Measurements from ENCODE around the gene HSPA12B. TPM values are rescaled to one million over a fixed set of nuclear protein-coding genes. Genes with fewer than 3 reads are reported as not detected.

The HSPA12B gene, protein sequence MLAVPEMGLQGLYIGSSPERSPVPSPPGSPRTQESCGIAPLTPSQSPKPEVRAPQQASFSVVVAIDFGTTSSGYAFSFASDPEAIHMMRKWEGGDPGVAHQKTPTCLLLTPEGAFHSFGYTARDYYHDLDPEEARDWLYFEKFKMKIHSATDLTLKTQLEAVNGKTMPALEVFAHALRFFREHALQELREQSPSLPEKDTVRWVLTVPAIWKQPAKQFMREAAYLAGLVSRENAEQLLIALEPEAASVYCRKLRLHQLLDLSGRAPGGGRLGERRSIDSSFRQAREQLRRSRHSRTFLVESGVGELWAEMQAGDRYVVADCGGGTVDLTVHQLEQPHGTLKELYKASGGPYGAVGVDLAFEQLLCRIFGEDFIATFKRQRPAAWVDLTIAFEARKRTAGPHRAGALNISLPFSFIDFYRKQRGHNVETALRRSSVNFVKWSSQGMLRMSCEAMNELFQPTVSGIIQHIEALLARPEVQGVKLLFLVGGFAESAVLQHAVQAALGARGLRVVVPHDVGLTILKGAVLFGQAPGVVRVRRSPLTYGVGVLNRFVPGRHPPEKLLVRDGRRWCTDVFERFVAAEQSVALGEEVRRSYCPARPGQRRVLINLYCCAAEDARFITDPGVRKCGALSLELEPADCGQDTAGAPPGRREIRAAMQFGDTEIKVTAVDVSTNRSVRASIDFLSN
- 2.4 TPM for total RNA-seq

DNA sequence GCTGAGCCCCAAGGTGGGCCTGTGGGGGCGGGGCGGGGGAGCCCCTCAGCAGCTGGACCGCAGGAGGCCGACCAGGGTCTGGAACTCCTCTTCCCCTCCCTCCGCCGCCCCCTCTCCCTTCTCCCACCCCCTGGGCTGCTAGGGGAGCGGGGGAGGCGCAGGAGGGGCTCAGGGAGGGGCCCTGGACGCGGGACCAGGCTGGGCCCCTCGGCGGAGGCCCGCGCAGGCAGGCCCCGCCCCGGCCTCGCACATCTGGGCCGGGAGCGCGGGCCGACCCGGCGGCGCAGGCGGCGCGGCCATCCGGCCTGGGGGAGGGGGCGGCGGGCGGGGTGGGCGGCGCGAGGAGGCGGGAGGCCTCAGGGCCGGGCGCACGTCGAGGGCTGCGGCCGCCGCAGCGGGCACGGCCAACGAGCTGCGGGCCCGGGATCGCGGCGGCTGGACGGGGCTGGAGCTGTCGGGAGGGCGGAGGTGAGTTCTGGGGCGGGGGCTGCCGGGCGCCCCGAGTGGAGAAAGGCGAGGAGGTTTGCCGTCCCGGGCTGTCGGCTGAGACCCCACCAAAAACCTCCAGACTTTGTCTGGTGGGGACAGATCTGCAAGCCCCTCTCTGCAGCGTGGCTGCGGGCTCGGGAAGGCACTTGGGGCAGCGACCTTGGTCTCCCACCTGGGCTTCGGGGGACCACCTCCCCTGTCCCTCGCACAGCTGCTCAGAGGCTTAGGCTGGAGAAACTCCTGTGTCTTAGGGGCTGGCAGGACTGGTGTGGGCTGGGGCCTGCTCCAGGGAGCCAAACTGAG lies at the start of gene HSPA12B:
Gene HSPA12B (plus strand): TSS at position 359 of the 792 bp plus-strand sequence. CDS start 5,990 bp downstream, outside the sequence.
- FAIRE-seq (no peak), DNase-seq (ENCODE audit: low spot score in 2 of 2) (no peak)

DNA sequence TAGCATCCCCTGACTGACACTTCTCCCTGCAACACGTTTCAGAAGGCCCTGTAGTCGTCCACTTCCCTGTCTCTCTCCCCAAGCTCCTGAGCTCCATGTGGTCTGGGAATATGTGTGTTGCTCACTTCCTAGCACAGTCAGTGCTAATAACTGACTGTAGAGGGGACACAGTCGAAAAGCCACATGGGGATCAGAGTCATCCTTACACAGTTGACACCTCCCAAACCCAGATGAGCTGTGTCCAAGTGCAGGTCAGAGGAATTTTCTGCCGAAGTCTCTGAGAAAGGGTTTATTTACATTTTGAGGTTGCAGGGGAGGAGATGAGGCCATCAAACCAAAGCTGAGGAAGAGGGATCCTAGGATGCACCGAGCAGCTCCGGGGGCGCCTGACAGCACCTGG lies 47.1 kb upstream of the HSPA12B start:
- no peak for FAIRE-seq
- no peak for DNase-seq (ENCODE audit: low spot score in 2 of 2)

DNA sequence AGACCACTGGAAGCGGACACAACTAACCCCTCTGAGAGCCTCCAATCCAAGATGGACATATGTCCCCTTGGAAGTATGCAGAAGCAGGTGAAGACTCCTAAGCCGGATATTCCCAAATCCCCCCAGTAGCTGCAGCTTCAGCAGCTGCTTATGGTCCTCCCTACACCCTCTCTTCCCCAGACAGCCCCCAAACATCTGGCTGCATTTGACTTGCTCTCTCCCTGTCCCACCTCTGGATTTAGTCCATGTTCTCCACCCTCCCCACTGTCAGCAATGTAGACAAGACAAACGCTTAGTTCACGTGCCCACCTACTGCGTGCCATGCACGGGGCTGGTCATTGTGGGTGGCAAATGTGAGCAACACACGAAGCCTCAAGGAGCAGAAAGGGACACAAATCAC lies 46.1 kb upstream of the HSPA12B start:
- DNase-seq (ENCODE audit: low spot score in 2 of 2): no peak
- FAIRE-seq: no peak

DNA sequence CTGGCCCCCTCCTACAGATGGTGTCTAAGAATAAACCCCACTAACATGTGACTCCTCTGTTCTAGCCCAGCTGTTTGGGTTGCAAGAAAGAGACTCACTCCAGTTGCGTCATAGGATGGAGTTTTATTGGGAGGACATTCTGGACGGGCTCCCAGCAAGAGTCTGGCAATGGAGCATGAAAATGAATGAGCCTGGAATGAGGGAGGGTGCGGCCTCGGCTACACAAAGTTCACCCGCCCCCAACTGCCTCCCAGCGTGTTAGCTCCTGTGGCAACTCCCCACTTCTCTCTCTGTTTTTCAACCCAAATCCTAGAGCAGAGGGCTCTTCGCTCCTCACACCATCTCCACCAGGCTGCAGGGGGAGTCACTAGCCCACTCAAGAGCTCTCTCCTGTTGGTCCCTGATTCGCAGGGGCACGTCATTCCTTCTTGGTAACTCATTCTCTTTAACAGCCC lies 45.6 kb upstream of the HSPA12B start:
- FAIRE-seq: no peak
- peak; percentile 64 to 73 for DNase-seq (ENCODE audit: low spot score in 2 of 2)

DNA sequence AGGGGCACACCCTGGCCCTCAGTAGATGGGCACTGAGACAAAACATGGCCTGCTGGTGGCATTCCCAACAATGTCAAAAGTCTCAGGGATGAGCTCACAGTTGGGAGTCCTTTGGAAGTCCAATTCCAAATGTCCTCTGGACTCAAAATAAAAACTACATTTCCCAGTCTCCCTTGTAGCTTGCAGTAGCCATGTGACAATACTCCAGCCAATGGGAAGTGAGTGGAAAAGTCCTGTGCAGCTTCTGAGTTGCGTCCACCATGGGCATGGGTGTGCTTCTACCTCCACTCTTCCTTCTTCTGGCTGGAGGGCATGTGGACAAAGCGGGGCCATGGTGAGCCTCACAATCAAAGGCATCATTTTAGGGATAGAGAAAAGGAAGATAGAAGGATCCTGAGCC lies 44.8 kb upstream of the HSPA12B start:
- DNase-seq (ENCODE audit: low spot score in 2 of 2) (peak; percentile 56 to 71), FAIRE-seq (no peak)

DNA sequence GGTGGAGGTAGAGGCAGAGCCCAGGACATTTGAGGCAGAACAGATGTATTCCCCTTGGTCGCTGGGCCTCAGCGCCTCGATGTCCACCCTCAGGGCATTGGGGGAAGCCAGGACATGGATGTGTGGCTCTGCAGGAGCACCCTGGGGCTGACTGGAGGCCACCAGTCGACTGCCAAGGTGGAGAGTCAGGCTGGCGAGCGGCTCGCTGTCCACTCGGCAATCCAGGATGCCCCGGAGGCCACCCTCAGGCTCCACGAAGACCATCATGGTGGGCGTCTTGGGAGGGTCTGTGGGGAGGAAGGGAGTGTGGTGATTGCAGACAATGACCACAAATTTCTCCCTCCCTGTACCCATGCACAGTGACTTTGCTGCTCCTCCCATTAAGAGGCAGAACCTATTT lies 42.5 kb upstream of the HSPA12B start:
- no peak for DNase-seq (ENCODE audit: low spot score in 2 of 2)
- no peak for FAIRE-seq

DNA sequence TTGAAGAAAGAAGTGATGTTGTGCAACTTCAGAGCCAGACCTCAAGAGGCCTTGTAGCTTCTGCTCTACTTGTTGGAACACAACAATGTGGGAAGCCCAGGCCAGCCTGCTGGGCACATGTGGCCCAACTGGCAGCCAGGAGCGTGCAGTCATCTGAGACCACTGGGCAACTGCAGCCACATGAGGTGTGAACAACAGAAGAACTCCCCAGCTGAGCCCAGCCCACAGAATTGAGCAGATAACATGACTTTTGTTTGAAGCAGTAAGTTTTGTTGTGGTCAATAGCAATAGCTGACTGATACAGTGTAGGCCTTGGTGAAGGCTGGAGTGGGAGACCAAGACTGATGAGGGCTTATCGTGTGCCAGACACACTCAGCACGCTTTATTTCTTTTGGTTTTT lies 42.1 kb upstream of the HSPA12B start:
- no peak for DNase-seq (ENCODE audit: low spot score in 2 of 2)

DNA sequence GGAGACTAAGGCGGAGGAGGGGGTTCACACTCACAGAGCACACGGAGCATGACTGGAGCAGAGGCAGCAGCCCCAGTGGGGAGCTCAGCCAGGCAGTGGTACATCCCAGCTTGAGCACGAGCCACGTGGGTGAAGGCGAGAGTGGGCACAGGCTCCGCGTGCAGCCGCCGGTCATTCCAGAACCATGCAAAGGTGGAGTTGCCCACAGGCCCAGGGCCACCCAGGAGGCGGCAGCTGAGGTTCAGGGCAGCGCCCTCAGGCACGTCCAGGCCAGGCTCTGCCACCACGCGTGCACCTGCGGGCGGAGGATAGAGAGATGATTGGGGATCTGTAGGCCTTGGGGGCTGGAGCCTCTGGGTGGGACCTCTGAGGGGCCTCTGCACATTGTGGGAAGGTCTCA lies 41.2 kb upstream of the HSPA12B start:
- FAIRE-seq (no peak), DNase-seq (ENCODE audit: low spot score in 2 of 2) (no peak)

More for the DNA sequence above, 42.1 kb upstream of the HSPA12B start:
- FAIRE-seq: no peak

DNA sequence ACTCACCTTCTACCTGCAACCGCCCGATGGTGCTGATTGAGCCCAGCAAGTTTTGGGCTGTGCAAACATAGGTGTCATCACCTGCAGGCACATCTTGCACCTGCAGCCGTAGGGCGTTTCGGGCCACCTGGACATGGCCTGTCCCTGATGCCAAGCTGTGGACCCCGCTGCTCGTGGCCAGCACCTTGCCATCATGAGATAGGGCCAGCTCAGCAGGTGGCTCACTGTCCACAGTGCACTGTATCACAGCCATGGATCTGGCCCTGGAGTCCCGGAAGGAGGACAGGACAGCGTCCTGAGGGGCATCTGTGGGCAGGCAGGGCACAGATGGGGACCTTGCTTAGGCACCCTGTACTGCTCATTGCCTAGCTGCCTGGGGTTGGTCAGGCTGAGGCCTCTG lies 40.6 kb upstream of the HSPA12B start:
- FAIRE-seq (no peak), DNase-seq (ENCODE audit: low spot score in 2 of 2) (no peak)

DNA sequence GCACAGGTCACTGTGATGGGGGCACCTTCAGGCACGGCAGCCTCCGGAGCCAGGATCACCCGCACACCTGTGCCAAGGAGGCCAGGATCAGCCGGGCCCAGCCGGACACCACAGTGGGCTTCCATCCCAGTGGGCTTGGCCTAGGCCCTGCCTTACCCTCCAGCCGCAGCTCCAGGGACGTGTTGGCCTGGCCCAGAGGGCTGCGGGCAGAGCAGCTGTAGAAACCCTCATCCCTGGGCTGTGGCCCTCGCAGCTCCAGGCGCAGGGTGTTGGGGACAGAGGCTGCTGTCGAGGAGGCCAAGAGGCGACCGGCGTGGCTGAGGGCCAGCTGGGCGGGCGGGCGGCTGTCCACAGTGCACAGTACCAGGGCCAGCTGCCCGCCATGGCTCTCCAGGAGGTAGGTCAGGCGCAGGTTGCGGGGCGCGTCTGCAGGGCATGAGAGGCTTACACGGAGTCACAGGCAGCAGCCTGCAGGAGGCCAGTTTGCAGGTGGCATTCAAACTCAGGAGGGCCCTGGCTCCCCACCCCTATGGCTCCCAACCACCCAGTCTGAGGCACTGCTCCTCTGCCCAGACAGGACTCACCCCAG lies 39.7 kb upstream of the HSPA12B start:
- FAIRE-seq (no peak), DNase-seq (ENCODE audit: low spot score in 2 of 2) (no peak)

DNA sequence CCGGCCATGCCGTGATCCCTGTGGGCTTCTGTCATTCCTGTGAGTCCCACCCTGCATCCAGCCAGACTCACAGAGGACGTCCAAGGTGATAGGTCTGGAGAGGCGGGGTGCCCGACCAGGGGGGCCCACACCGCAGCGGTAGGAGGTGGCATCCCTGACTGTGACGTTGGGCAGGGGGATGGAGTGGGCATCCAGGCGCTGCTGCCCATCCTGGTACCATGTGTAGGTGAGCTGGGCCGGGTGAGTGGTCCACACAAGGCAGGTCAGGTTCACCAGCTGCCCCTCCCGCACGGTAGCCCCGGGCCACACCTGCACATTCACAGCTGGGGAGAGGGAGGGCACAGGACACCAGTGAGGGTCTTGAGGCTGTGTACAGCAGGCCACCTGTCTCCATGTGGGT lies 39.1 kb upstream of the HSPA12B start:
- no peak for DNase-seq (ENCODE audit: low spot score in 2 of 2)
- no peak for FAIRE-seq

DNA sequence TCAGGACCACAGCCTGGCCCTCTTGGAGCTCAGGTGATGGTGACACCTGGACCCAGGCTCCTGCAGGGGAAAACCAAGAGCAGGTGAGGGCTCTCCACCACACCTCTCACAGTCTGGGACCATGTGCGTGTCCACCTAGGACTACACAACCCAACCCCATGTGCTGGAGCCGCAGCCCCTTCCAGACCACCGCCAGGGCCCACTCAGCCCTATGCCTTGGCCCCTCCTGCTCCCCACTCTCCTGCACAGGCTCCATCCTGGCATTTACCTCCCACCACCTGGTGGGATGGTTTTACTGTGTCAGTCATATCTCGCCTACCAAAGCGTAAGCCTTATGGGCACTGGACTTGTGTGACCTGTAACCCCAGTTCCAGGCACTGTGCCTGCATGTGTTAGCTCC lies 37.6 kb upstream of the HSPA12B start:
- FAIRE-seq (no peak), DNase-seq (ENCODE audit: low spot score in 2 of 2) (no peak)

DNA sequence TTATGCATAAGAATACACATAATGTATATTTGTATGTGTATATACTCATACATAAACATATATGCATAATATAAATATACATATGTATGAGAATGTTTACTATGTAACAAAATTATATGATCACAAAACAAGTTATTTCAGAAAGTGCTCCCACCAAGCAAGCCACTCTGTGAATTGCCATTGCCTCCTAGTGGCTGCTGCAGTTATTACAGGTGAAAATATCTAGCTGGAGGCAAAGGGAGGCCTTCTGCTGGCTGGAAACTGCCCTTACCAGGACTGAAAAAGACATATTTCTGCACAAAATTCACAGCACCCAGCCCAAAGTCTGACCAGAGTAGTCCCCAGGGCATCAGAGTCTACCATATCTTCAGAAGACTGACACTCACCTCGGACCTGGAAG lies 36.3 kb upstream of the HSPA12B start:
- DNase-seq (ENCODE audit: low spot score in 2 of 2) (no peak), FAIRE-seq (no peak)

DNA sequence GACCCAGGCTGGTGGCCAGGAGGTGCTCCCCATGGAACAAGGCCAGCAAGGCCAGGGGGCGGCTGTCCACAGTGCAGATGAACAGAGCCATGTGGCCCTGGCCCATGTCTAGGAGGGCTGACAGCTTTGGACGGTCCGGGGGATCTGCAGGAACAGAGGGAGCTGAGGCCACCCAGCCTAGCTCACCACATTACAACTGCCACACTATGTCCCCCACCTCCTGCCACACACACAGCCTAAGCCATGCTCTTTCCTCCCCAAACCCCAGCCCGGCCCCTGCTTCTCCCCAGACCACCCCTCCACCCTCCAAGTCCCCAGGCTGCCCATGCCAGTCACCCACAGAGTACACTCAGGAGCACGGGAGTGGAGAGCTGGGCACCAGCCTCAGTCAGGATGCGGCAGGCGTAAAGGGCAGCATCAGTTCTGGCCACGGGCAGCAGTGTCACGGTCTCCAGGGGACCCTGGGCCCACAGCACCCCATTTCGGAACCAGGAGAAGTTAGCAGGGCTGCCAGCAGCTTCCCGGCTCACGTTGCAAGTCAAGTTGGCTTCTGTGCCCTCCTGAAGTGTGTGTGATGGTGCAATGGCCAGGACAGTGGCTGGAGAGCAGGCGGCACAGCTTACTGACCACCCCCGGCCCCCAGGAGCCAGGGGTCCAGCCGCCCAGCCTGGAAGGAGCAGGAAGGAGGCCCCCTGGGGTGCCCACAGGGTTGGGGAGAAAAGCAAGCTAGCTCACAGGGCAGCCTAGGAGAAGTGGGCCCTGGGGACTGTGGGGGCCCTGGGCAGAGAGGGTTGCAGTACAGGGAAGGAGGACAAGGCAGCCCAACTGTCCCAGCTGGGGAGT lies 35.5 kb upstream of the HSPA12B start:
- FAIRE-seq: no peak

DNA sequence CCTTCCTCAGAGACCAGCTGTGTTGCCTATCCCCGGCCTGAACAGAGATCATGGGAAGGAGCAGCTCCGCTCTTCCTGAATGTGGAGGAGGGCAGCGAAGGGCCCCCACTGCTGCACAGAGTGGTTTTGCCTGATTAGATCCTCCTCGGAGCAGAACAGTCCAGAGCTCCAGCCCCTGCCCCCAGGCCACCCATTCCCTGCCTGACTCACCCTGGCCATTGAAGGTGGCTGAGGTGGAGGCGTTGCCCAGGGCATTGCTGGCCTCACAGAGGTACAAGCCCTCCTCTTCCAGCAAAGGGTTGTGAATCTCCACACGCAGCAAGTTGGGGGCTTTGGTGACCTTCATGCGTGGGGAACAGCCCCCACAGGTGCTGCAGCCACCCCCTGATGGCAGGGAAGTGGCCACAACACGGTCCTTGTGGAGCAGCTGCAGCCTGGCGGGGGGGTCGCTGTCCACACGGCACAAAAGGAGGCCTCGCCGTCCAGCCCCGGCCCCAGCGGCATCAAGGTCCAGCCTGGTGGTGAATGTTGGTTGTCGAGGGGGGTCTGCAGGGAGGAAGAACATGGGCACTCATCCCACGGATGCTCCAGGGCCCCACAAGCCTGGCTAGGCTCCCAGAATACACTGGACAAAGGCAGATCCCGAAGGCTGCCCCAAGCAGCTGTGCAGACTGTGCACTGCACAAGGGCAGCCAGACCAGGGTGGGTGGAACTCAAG lies 34.7 kb upstream of the HSPA12B start:
- FAIRE-seq (no peak), DNase-seq (ENCODE audit: low spot score in 2 of 2) (no peak)

More for the DNA sequence above, 35.5 kb upstream of the HSPA12B start:
- DNase-seq (ENCODE audit: low spot score in 2 of 2): no peak

DNA sequence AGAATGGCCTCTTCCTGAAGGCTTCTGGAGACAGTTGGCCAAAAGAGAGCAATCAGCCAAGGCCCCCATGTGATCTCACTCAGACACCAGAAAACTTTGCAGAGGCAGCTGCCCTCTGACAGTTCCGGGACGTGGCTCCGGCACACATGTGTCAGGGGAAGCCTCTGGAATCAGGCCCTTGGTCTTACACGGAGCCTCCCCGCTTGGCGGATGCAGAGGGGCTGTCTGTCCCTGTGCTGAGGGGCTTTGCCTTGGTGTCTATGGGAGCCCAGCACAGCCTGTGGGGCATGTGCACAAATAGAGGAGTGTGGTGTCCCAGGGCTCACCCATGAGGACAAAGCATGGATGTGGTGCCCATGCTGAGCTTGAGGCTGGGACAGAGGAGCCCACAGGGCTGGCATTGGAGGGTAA lies 33.9 kb upstream of the HSPA12B start:
- no peak for DNase-seq (ENCODE audit: low spot score in 2 of 2)
- no peak for FAIRE-seq

DNA sequence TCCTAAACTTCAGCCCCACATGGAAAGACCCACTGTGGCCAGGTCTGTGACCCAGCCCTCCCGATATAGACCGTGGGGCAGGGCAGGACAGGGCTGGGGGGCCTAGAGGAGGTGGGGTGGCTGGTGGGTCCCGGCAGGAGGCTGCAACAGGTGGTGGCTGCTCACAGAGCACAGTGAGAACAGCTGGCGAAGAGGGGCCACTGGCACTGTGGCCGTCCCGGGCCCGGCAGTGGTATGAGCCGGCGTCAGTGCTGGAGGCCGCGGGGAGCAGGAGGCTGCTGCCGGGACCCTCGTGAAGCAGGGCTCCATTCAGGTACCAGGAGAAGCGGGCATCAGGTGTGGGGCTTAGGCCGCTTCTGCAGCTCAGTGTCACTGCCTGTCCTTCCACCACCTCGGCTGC lies 33.4 kb upstream of the HSPA12B start:
- FAIRE-seq (no peak), DNase-seq (ENCODE audit: low spot score in 2 of 2) (no peak)

DNA sequence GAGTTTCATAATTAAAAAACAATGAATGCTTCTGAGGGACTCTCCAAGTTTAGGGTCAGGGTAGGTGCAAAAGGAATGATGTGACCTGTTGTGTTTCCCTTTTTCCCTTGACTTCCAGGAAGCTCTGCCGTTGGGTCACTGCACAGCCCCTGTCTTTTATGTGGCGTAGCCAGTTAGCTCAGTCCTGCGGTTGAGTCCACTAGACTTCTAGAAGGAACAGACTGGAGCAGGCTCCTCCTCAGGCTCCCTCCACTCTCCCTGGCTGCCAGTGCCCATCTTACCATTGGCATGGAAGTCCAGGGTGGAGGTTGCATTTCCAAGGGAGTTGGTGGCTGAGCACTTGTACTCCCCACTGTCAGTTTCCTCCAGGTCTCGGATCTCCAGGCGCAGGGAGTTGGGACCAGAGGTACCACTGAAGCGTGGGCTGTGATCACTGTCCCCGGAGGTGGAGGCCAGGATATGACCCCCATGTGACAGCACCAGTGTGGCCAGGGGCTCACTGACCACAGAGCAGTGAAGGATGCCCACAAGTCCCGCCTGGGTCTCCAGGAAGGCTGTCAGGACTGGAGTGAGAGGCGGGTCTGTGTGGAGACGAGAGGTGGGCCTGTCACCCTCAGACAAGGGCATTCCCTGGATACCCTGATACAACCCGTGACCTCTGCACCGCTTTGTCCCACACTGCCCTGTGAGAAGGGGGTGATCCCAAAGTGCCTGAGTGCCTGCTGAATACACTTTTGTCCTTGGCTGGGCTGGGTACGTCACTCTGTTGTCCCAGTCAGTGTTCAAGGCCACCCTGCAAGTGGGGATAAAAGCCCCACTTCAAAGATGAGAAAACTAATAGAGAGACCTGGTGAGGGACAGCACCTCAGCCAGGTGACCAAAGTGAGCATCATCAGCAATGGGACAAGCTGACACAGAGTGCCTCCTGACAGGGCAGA lies 31.2 kb upstream of the HSPA12B start:
- no peak for DNase-seq (ENCODE audit: low spot score in 2 of 2)
- FAIRE-seq: no peak
